Measurements from ENCODE around the gene TRIM31. TPM values are rescaled to one million over a fixed set of nuclear protein-coding genes. Genes with fewer than 3 reads are reported as not detected.
A peak's percentile ranks its signal among the peaks of the same experiment; 100 is the strongest.

TRIM31 gene
- total RNA-seq, 1 donor from 2014 or later, result not detected

DNA sequence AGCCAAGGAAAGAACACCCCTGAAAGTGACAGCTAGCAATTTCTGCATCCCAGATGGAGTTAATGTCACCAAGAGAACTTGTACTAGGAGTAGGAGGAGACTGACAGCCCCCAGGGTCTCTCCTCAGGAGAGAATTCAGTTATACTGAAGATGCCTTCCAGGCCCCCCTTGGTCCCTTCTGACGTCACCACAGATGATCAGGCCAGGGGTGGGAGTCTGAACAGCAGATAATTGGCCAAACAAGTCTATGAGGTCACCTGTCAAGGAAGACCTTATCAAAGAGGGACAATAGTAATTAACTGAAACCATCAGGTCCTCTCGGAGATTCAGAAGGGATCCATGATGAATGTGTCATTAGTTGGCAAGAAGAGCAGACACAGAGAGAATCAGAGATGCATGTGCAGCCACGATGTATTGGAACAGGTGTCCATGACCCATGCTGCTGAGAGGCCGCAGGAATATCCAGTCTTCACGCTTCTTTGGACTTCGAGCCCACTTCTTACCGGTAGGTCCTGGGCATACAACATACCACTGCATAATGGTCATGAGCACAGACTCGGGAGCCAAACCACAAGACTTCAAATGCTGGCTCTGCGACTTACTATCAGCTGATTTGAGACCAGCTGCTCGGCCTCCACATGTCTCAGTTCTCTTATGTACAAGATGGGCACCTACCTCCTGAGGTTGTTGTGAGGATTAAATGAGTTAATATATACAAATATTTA lies 37.9 kb upstream of the TRIM31 start:
- H3K4me1 ChIP-seq (ENCODE audit: insufficient read depth, low read length), result peaks cover 18% of the 10 kb centered on the region
- no peaks in the 10 kb centered on the region for H3K9me3 Mint-ChIP-seq (ENCODE audit: unreplicated experiment)
- peaks cover 22% of the 10 kb centered on the region for H3K4me1 Mint-ChIP-seq (ENCODE audit: low read depth, unreplicated experiment)
- H3K36me3 ChIP-seq (ENCODE audit: insufficient read depth, low read length), result no peaks in the 10 kb centered on the region
- no peaks in the 10 kb centered on the region for H3K36me3 Mint-ChIP-seq (ENCODE audit: low read depth, unreplicated experiment)
- no peaks in the 10 kb centered on the region for H3K79me2 ChIP-seq (ENCODE audit: insufficient read depth, low read length)
- peaks cover 26% of the 10 kb centered on the region for H3K27me3 Mint-ChIP-seq (ENCODE audit: low read depth, unreplicated experiment)
- no peak overlapping the region for H2AFZ ChIP-seq (ENCODE audit: low read depth, low read length)
- H3K27ac ChIP-seq (ENCODE audit: low read depth, low read length), result no peak overlapping the region
- H3K27ac Mint-ChIP-seq (ENCODE audit: unreplicated experiment), result no peak overlapping the region
- H3K27me3 ChIP-seq (ENCODE audit: insufficient read depth, low read length), result peaks cover 7% of the 10 kb centered on the region
- TF ChIP-seq, protein P1, sequence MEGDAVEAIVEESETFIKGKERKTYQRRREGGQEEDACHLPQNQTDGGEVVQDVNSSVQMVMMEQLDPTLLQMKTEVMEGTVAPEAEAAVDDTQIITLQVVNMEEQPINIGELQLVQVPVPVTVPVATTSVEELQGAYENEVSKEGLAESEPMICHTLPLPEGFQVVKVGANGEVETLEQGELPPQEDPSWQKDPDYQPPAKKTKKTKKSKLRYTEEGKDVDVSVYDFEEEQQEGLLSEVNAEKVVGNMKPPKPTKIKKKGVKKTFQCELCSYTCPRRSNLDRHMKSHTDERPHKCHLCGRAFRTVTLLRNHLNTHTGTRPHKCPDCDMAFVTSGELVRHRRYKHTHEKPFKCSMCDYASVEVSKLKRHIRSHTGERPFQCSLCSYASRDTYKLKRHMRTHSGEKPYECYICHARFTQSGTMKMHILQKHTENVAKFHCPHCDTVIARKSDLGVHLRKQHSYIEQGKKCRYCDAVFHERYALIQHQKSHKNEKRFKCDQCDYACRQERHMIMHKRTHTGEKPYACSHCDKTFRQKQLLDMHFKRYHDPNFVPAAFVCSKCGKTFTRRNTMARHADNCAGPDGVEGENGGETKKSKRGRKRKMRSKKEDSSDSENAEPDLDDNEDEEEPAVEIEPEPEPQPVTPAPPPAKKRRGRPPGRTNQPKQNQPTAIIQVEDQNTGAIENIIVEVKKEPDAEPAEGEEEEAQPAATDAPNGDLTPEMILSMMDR (IDR thresholded peaks at IDR 0.05; ENCODE audit: insufficient read depth, low read depth, low read length), result no peak
- TF ChIP-seq EZH2 (IDR thresholded peaks at IDR 0.05; ENCODE audit: insufficient read depth, low read length), result no peak
- no peak overlapping the region for H3K4me3 ChIP-seq (ENCODE audit: insufficient read depth, low read depth, low read length)
- FAIRE-seq, result no peak
- H3K4me2 ChIP-seq (ENCODE audit: low read length), result no peak overlapping the region
- no peaks in the 10 kb centered on the region for H3K9me3 ChIP-seq (ENCODE audit: insufficient read depth, low read depth, low read length)
- no peak overlapping the region for H3K4me3 Mint-ChIP-seq (ENCODE audit: unreplicated experiment)
- no peak overlapping the region for H3K9ac ChIP-seq (ENCODE audit: low read length)
- peak; percentile 76 for DNase-seq (ENCODE audit: low read depth)
- no peaks in the 10 kb centered on the region for H4K20me1 ChIP-seq (ENCODE audit: insufficient read depth, low read length)

- Mint-ChIP-seq H3K36me3 (ENCODE audit: low read depth, unreplicated experiment) (no peaks in the 10 kb centered on the region), H3K9me3 (ENCODE audit: unreplicated experiment) (no peaks in the 10 kb centered on the region), H3K27ac (ENCODE audit: unreplicated experiment) (no peak overlapping the region), H3K4me1 (ENCODE audit: low read depth, unreplicated experiment) (peaks cover 15% of the 10 kb centered on the region), H3K4me3 (ENCODE audit: unreplicated experiment) (no peak overlapping the region), H3K27me3 (ENCODE audit: low read depth, unreplicated experiment) (peaks cover 30% of the 10 kb centered on the region)
- no peak for DNase-seq (ENCODE audit: low read depth)
- peaks cover 13% of the 10 kb centered on the region for H3K27me3 ChIP-seq (ENCODE audit: insufficient read depth, low read length)
- no peak overlapping the region for H3K9ac ChIP-seq (ENCODE audit: low read length)
- peaks cover 10% of the 10 kb centered on the region for H3K4me1 ChIP-seq (ENCODE audit: insufficient read depth, low read length)
- no peak overlapping the region for H3K27ac ChIP-seq (ENCODE audit: low read depth, low read length)
- no peak overlapping the region for H3K4me3 ChIP-seq (ENCODE audit: insufficient read depth, low read depth, low read length)
- no peak overlapping the region for H2AFZ ChIP-seq (ENCODE audit: low read depth, low read length)
- no peak for FAIRE-seq
- no peaks in the 10 kb centered on the region for H4K20me1 ChIP-seq (ENCODE audit: insufficient read depth, low read length)
- TF ChIP-seq, protein P1 (IDR thresholded peaks at IDR 0.05; ENCODE audit: insufficient read depth, low read depth, low read length), result no peak
- no peaks in the 10 kb centered on the region for H3K9me3 ChIP-seq (ENCODE audit: insufficient read depth, low read depth, low read length)
- no peaks in the 10 kb centered on the region for H3K36me3 ChIP-seq (ENCODE audit: insufficient read depth, low read length)
- no peaks in the 10 kb centered on the region for H3K79me2 ChIP-seq (ENCODE audit: insufficient read depth, low read length)
- H3K4me2 ChIP-seq (ENCODE audit: low read length), result no peak overlapping the region
Measured at GRCh38 chr6:30149858-30150550, 37.1 kb upstream of the TRIM31 start.

DNA sequence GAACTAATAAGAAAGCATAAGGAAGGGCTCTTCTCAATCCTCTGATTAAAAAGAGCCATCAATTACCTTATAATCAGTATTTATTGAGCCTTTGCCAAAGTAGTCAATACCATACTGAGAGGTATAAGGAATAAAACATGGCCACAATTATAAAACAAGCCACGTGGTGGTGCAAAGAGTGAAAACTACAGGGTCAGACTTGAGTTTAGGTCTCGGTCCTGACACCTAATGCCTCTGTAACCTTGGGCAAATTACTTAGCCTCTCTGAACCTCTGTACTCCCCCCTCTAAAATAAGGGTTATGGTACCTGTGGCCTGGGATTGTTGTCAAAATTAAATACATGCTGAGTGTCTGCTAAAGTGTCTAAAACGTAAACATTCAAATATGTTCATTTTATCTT lies 36.3 kb upstream of the TRIM31 start:
- FAIRE-seq, result no peak
- no peak overlapping the region for H3K27ac Mint-ChIP-seq (ENCODE audit: unreplicated experiment)
- no peak overlapping the region for H3K4me2 ChIP-seq (ENCODE audit: low read length)
- H3K27me3 ChIP-seq (ENCODE audit: insufficient read depth, low read length), result peaks cover 20% of the 10 kb centered on the region
- H3K4me3 Mint-ChIP-seq (ENCODE audit: unreplicated experiment), result no peak overlapping the region
- H3K4me1 ChIP-seq (ENCODE audit: insufficient read depth, low read length), result peaks cover 2% of the 10 kb centered on the region
- no peak for DNase-seq (ENCODE audit: low read depth)
- peaks cover 35% of the 10 kb centered on the region for H3K27me3 Mint-ChIP-seq (ENCODE audit: low read depth, unreplicated experiment)
- peaks cover 8% of the 10 kb centered on the region for H3K4me1 Mint-ChIP-seq (ENCODE audit: low read depth, unreplicated experiment)
- no peaks in the 10 kb centered on the region for H3K36me3 ChIP-seq (ENCODE audit: insufficient read depth, low read length)
- H3K27ac ChIP-seq (ENCODE audit: low read depth, low read length), result no peak overlapping the region
- no peaks in the 10 kb centered on the region for H3K9me3 Mint-ChIP-seq (ENCODE audit: unreplicated experiment)
- TF ChIP-seq, protein P1 (IDR thresholded peaks at IDR 0.05; ENCODE audit: insufficient read depth, low read depth, low read length), result no peak
- TF ChIP-seq EZH2 (IDR thresholded peaks at IDR 0.05; ENCODE audit: insufficient read depth, low read length), result no peak
- H3K9ac ChIP-seq (ENCODE audit: low read length), result no peak overlapping the region
- H3K9me3 ChIP-seq (ENCODE audit: insufficient read depth, low read depth, low read length), result no peaks in the 10 kb centered on the region
- no peaks in the 10 kb centered on the region for H3K79me2 ChIP-seq (ENCODE audit: insufficient read depth, low read length)
- H2AFZ ChIP-seq (ENCODE audit: low read depth, low read length), result no peak overlapping the region
- H3K4me3 ChIP-seq (ENCODE audit: insufficient read depth, low read depth, low read length), result no peak overlapping the region
- H3K36me3 Mint-ChIP-seq (ENCODE audit: low read depth, unreplicated experiment), result no peaks in the 10 kb centered on the region
- H4K20me1 ChIP-seq (ENCODE audit: insufficient read depth, low read length), result no peaks in the 10 kb centered on the region

All from astrocyte (in vitro differentiated cells and primary cell).